Endothelial cell of umbilical vein (primary cell): Measurements from ENCODE around the gene AQP9. TPM values are rescaled to one million over a fixed set of nuclear protein-coding genes. Genes with fewer than 3 reads are reported as not detected.

Experiments used
- BruUV-seq: library from RNA; stranded (reverse); fragments of 400-500 nt; replicated peaks from 2 replicates; lab custom pipeline; 2021; lab: Mats Ljungman, UMichigan
- CTCF ChIA-PET: fragments of 300-600, 350-600 bp; sonication (Branson Sonifier 250); formaldehyde crosslinking; loops from one replicate; lab custom pipeline; 2021; ENCODE audit warnings: antibody characterized with exemption, inconsistent platforms; lab: Charles Lee
- POLR2A ChIA-PET: fragments of 300-600, 350-600 bp; sonication (Branson Sonifier 250); formaldehyde crosslinking; loops from one replicate; lab custom pipeline; 2021; ENCODE audit warnings: antibody characterized with exemption, inconsistent platforms; lab: Charles Lee
- DNase-seq: peaks from one replicate; pipeline ENCODE4 v3.0.0-alpha.2; 2011; ENCODE audit warnings: low read depth, low spot score
- FAIRE-seq: peaks from 2 replicates; lab custom pipeline; 2011; peaks lifted over from hg19 to GRCh38; lab: Jason Lieb, UNC
- H2AFZ ChIP-seq: 2 replicates; pipeline ENCODE4 v1.6.0; 2012; ENCODE audit warnings: low read depth, low read length, control low read depth, inconsistent platforms
- H3K27ac ChIP-seq: 2 replicates; pipeline ENCODE4 v1.5.1; 2011; ENCODE audit warnings: low read depth, mild to moderate bottlenecking, control low read depth, low read length, moderate library complexity; ENCODE audit not compliant: insufficient read depth
- H3K27me3 ChIP-seq, 2 experiments: 2 replicates each; pipeline versions ENCODE4 v1.6.0 to v1.6.1; 2011; ENCODE audit warnings: low read length in 2 of 2, mixed read lengths in 1 of 2; ENCODE audit not compliant: control insufficient read depth in 2 of 2, insufficient read depth in 2 of 2
- H3K36me3 ChIP-seq, 2 experiments: 2 replicates in 1 of 2; 3 replicates in 1 of 2; pipeline ENCODE4 v1.5.1; 2011; ENCODE audit warnings: low read length in 2 of 2, mild to moderate bottlenecking in 1 of 2, moderate library complexity in 1 of 2; ENCODE audit not compliant: control insufficient read depth in 2 of 2, insufficient read depth in 2 of 2; ENCODE audit errors: extremely low read depth in 1 of 2
- H3K4me1 ChIP-seq: 3 replicates; pipeline ENCODE4 v1.5.1; 2011; ENCODE audit warnings: mild to moderate bottlenecking, low read length; ENCODE audit not compliant: control insufficient read depth, insufficient read depth; ENCODE audit errors: extremely low read depth
- H3K4me2 ChIP-seq: 2 replicates; pipeline ENCODE4 v1.6.1; 2011; ENCODE audit warnings: low read length, control low read depth, mixed read lengths; ENCODE audit not compliant: insufficient read depth
- H3K4me3 ChIP-seq, 3 experiments: fragments of 200-600 bp in 1 of 3; sonication (generic), shearing (Covaris generic) in 1 of 3; replicated peaks in 1 of 3; 2 replicates each; pipeline ENCODE4 v1.5.1; 2011 to 2016; ENCODE audit warnings: control low read depth in 3 of 3, low read length in 3 of 3, mild to moderate bottlenecking in 2 of 3, inconsistent platforms in 1 of 3, low read depth in 1 of 3, moderate library complexity in 1 of 3; ENCODE audit not compliant: insufficient read depth in 1 of 3
- H3K79me2 ChIP-seq: 2 replicates; pipeline ENCODE4 v1.6.0; 2012; ENCODE audit warnings: low read length, inconsistent platforms; ENCODE audit not compliant: control insufficient read depth, insufficient read depth
- H3K9ac ChIP-seq: replicated peaks from 2 replicates; pipeline ENCODE3; 2011; ENCODE audit warnings: low read length, control low read depth; ENCODE audit not compliant: insufficient read depth; ENCODE audit errors: extremely low read depth
- H3K9me1 ChIP-seq: replicated peaks from 3 replicates; pipeline ENCODE4 v1.6.0; 2011; ENCODE audit warnings: mild to moderate bottlenecking, low read length; ENCODE audit not compliant: control insufficient read depth, insufficient read depth; ENCODE audit errors: extremely low read depth
- H3K9me3 ChIP-seq: replicated peaks from 2 replicates; pipeline ENCODE4 v1.5.1; 2012; ENCODE audit warnings: low read length, inconsistent platforms; ENCODE audit not compliant: control insufficient read depth, insufficient read depth
- H4K20me1 ChIP-seq: replicated peaks from 2 replicates; pipeline ENCODE3; 2011; ENCODE audit warnings: mild to moderate bottlenecking, low read length; ENCODE audit not compliant: control insufficient read depth, insufficient read depth; ENCODE audit errors: extremely low read depth
- EZH2 ChIP-seq: IDR thresholded peaks from 2 replicates; pipeline ENCODE4 v1.6.1; 2012; ENCODE audit warnings: borderline replicate concordance, low read depth, mild to moderate bottlenecking, moderate library complexity, low read length, inconsistent platforms; ENCODE audit not compliant: severe bottlenecking
- FOS ChIP-seq: IDR thresholded peaks from 2 replicates; pipeline ENCODE4 v1.6.1; 2011; ENCODE audit warnings: mild to moderate bottlenecking, low read length, moderate library complexity, borderline replicate concordance; ENCODE audit not compliant: insufficient read depth
- GATA2 ChIP-seq: IDR thresholded peaks from 2 replicates; pipeline ENCODE4 v1.7.0; 2011; ENCODE audit warnings: low read depth, mild to moderate bottlenecking, moderate library complexity, mixed read lengths, low read length; ENCODE audit not compliant: insufficient read length, insufficient read depth
- JUN ChIP-seq: IDR thresholded peaks from 2 replicates; pipeline ENCODE4 v1.6.1; 2011; ENCODE audit warnings: borderline replicate concordance, low read depth; ENCODE audit not compliant: insufficient read length, insufficient read depth
- MYC ChIP-seq: IDR thresholded peaks from one replicate; pipeline ENCODE4 v1.6.1; 2011; ENCODE audit warnings: mild to moderate bottlenecking, low read depth, low read length
- POLR2A ChIP-seq: IDR thresholded peaks from 2 replicates; pipeline ENCODE4 v1.6.1; 2012; ENCODE audit warnings: low read depth, mild to moderate bottlenecking, control low read depth, low read length
- POLR2AphosphoS5 ChIP-seq: IDR thresholded peaks from 2 replicates; pipeline ENCODE4 v1.6.1; 2012; ENCODE audit warnings: low read depth, mild to moderate bottlenecking, control low read depth, low read length, moderate library complexity; ENCODE audit not compliant: insufficient read depth
- dilution Hi-C: fragments of 300-500 bp; cut with MboI; formaldehyde crosslinking; loops from one replicate; pipeline ENCODE4 v1.15.0; 2019; ENCODE audit warnings: low sequenced_read_pairs; ENCODE audit not compliant: extremely low pct_ligation_motif_present
- intact Hi-C: fragments of 100-400 bp; cut with micrococcal nuclease; formaldehyde crosslinking; loops from one replicate; pipeline ENCODE4 v1.10.0; 2022
- polyA plus RNA-seq, 4 experiments: library from polyadenylated mRNA; depleted of rRNA in 3 of 4; stranded (reverse) in 3 of 4; unstranded in 1 of 4; fragments of >200 nt; gene quantifications; 2 replicates each; pipeline versions ENCODE4 v1.2.1 to v1.2.3, GENCODE V29; 2011 to 2012; ENCODE audit warnings: missing spikeins in 1 of 4
- total RNA-seq: library from RNA; stranded (reverse); gene quantifications from 2 replicates; pipeline ENCODE4 v1.2.3, GENCODE V29; 2021
- TF ChIP-seq, protein P1 (sequence below), 2 donors: IDR thresholded peaks; 1 replicate in 1 of 2; 2 replicates in 1 of 2; pipeline ENCODE4 v1.5.1; 2011; ENCODE audit warnings: low read length in 2 of 2, mild to moderate bottlenecking in 2 of 2, moderate library complexity in 2 of 2, control low read depth in 1 of 2, inconsistent platforms in 1 of 2, low read depth in 1 of 2; ENCODE audit not compliant: insufficient read depth in 1 of 2; ENCODE audit errors: extremely low read depth in 1 of 2
- TF ChIP-seq, protein P2 (sequence below): IDR thresholded peaks from 2 replicates; pipeline ENCODE4 v1.6.1; 2011; ENCODE audit not compliant: insufficient read depth, insufficient read length

The AQP9 gene
- total and polyA plus RNA-seq, 2 donors (not counting 3 experiments of a cell fraction or from before 2014, with no cell fraction given): not detected

DNA sequence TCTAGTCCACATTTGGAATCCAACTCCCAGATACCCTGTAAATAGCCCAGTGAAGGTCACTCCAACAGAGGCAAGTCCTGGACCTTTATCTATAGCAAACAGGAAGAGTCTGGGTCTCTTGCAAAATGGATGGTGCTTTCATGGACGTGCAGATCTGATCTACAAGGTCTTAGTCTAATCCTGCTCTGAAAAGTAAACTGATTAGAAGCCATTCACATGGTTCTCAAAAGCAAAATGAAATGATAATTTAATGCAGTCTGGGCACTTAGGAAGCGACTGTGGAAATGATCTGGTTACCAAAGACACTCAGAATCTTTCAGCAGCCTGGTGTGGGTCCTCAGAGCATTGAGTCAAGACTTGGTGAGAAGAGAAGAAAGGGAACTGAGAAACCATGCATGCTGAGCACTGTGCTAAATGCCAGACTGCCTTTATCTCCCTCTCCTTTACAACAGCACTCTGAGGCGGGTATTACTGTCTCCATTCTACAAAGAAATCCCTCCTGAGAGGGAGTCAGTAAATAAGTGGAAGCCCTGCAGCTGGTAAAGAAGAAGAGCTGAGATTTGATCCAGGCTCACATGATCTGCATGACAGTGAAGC, 29.0 kb downstream of the AQP9 start:
- dilution Hi-C loops: no loop called here
- Histone ChIP-seq H4K20me1 (no peaks in the 10 kb centered on the region), H3K9ac (no peak overlapping the region), H3K9me3 (no peaks in the 10 kb centered on the region), H3K27ac (no peak overlapping the region), H2AFZ (no peak overlapping the region), H3K79me2 (no peaks in the 10 kb centered on the region), H3K4me2 (no peak overlapping the region), H3K27me3 (no peaks in the 10 kb centered on the region), H3K9me1 (no peaks in the 10 kb centered on the region), H3K4me1 (peaks cover 3% of the 10 kb centered on the region), H3K4me3 (no peak overlapping the region), H3K36me3 (no peaks in the 10 kb centered on the region)
- BruUV-seq: no TSS peak
- POLR2A ChIA-PET: no interaction called here
- CTCF ChIA-PET: interaction anchor here (0.8 to 1.4 kb wide), 3 partner anchors 14 to 101 kb away, joined by 3 read pairs; no protein-coding TSS in a partner anchor
- DNase-seq (no peak), FAIRE-seq (no peak)
- TF ChIP-seq FOS: no peak
- TF ChIP-seq, protein P1, sequence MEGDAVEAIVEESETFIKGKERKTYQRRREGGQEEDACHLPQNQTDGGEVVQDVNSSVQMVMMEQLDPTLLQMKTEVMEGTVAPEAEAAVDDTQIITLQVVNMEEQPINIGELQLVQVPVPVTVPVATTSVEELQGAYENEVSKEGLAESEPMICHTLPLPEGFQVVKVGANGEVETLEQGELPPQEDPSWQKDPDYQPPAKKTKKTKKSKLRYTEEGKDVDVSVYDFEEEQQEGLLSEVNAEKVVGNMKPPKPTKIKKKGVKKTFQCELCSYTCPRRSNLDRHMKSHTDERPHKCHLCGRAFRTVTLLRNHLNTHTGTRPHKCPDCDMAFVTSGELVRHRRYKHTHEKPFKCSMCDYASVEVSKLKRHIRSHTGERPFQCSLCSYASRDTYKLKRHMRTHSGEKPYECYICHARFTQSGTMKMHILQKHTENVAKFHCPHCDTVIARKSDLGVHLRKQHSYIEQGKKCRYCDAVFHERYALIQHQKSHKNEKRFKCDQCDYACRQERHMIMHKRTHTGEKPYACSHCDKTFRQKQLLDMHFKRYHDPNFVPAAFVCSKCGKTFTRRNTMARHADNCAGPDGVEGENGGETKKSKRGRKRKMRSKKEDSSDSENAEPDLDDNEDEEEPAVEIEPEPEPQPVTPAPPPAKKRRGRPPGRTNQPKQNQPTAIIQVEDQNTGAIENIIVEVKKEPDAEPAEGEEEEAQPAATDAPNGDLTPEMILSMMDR (IDR thresholded peaks at IDR 0.05; ENCODE audit: extremely low read depth in 1 of 2, insufficient read depth in 1 of 2, low read depth in 1 of 2, low read length in 2 of 2): no peak
- intact Hi-C loops: no loop called here

DNA sequence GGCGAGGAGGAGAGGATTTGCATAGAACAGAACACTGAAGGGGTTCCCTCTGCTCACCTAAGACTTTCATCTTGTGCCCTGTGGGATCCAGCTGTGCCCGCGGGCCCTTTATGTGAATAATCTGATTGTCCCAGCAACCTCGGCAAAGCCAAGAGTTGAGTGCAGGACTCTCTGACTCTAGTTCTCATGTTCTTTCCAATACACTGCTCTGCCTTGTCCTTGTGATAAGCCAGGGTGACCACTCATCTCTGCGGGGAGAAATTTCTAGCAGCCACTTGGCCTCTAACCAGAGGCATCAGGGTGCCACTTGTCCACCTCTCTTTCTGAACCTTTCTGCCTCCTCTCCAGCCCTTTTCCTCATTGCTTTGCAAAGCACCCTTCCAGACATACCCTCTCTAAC, 31.8 kb downstream of the AQP9 start:
- no peak for FAIRE-seq
- no peak overlapping the region for H3K4me2 ChIP-seq
- no peak overlapping the region for H3K4me3 ChIP-seq
- H3K9me3 ChIP-seq: no peaks in the 10 kb centered on the region
- H3K9ac ChIP-seq: no peak overlapping the region
- no peaks in the 10 kb centered on the region for H3K79me2 ChIP-seq
- dilution Hi-C loops: no loop called here
- DNase-seq: no peak
- no peaks in the 10 kb centered on the region for H4K20me1 ChIP-seq
- POLR2A ChIA-PET: no interaction called here
- H3K27ac ChIP-seq: no peak overlapping the region
- H2AFZ ChIP-seq: no peak overlapping the region
- H3K4me1 ChIP-seq: no peaks in the 10 kb centered on the region
- H3K36me3 ChIP-seq: no peaks in the 10 kb centered on the region
- no TSS peak for BruUV-seq
- intact Hi-C loops: no loop called here
- no peaks in the 10 kb centered on the region for H3K9me1 ChIP-seq
- H3K27me3 ChIP-seq: no peaks in the 10 kb centered on the region
- TF ChIP-seq GATA2: no peak
- TF ChIP-seq POLR2A: no peak
- TF ChIP-seq, protein P1 (IDR thresholded peaks at IDR 0.05; ENCODE audit: extremely low read depth in 1 of 2, insufficient read depth in 1 of 2, low read depth in 1 of 2, low read length in 2 of 2): no peak
- no peak for TF ChIP-seq EZH2
- no peak for TF ChIP-seq JUN
- TF ChIP-seq FOS: no peak
- no peak for TF ChIP-seq POLR2AphosphoS5
- TF ChIP-seq, protein P2, sequence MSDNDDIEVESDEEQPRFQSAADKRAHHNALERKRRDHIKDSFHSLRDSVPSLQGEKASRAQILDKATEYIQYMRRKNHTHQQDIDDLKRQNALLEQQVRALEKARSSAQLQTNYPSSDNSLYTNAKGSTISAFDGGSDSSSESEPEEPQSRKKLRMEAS: no peak
- no peak for TF ChIP-seq MYC
- CTCF ChIA-PET: interaction anchor here (1.9 kb wide), 1 partner anchor 100 kb away, joined by 7 read pairs; no protein-coding TSS in a partner anchor
